ENCODE results near the gene DSPP. TPM values are rescaled to one million over a fixed set of nuclear protein-coding genes. Genes with fewer than 3 reads are reported as not detected.

Gene DSPP
- polyA plus RNA-seq, 1 of the 3 experiments (the other 2 are of a cell fraction): not detected

DNA sequence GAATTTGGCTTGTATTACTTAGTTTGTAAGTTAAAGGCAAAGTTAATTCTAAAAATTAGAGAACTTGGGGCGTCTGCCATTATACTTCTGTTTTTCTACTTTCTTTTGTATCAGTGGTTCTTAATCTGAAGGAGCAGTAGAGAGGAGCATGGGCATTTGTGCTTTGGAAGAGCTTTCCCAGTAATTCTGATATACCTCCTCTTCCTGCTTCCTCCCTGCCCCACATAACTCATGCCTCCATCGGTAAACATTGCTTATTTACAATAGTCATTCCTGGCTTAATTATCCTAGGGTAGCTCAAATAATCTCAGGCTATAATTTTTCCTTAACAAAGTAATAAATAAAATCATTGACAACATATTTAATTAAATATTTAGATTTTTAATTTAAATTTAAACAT lies 42.1 kb upstream of the DSPP start:
- H3K27ac ChIP-seq (ENCODE audit: low read depth in 2 of 2, low read length in 1 of 2): no peak overlapping the region
- H3K9me2 ChIP-seq: no peaks in the 10 kb centered on the region
- TF ChIP-seq EP300 (IDR thresholded peaks at IDR 0.05; ENCODE audit: borderline replicate concordance in 1 of 2, low read depth in 1 of 2, low read length in 1 of 2): no peak
- TF ChIP-seq TEAD4 (IDR thresholded peaks at IDR 0.05; ENCODE audit: borderline replicate concordance, insufficient read depth): no peak
- TF ChIP-seq FOXJ3 (CRISPR knock-in tag; IDR thresholded peaks at IDR 0.05): no peak
- no peak for TF ChIP-seq RFX5 (IDR thresholded peaks at IDR 0.05; ENCODE audit: low read length)
- TF ChIP-seq, protein P1, sequence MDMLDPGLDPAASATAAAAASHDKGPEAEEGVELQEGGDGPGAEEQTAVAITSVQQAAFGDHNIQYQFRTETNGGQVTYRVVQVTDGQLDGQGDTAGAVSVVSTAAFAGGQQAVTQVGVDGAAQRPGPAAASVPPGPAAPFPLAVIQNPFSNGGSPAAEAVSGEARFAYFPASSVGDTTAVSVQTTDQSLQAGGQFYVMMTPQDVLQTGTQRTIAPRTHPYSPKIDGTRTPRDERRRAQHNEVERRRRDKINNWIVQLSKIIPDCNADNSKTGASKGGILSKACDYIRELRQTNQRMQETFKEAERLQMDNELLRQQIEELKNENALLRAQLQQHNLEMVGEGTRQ (IDR thresholded peaks at IDR 0.05; ENCODE audit: borderline replicate concordance, low read depth, low read length): no peak
- TF ChIP-seq MEF2A (IDR thresholded peaks at IDR 0.05; ENCODE audit: borderline replicate concordance, low read depth): no peak
- TF ChIP-seq, protein P2, sequence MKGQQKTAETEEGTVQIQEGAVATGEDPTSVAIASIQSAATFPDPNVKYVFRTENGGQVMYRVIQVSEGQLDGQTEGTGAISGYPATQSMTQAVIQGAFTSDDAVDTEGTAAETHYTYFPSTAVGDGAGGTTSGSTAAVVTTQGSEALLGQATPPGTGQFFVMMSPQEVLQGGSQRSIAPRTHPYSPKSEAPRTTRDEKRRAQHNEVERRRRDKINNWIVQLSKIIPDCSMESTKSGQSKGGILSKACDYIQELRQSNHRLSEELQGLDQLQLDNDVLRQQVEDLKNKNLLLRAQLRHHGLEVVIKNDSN (IDR thresholded peaks at IDR 0.05; ENCODE audit: borderline replicate concordance, low read depth): no peak
- no peak for TF ChIP-seq POLR2AphosphoS5 (IDR thresholded peaks at IDR 0.05; ENCODE audit: low read depth, low read length)
- H3K4me1 ChIP-seq (ENCODE audit: control insufficient read depth in 1 of 2, insufficient read depth in 2 of 2, low read depth in 1 of 2, low read length in 1 of 2): no peaks in the 10 kb centered on the region; a peak in 1 of 4 replicates
- no peak overlapping the region for H3K9ac ChIP-seq
- H3K27me3 ChIP-seq (ENCODE audit: insufficient read depth): no peaks in the 10 kb centered on the region
- H3K79me2 ChIP-seq (ENCODE audit: insufficient read depth): no peaks in the 10 kb centered on the region
- no peaks in the 10 kb centered on the region for H3K36me3 ChIP-seq (replicated peaks in 1 of 2; ENCODE audit: control insufficient read depth in 1 of 2, insufficient read depth in 2 of 2, low read length in 1 of 2)
- H3K4me3 ChIP-seq (ENCODE audit: low read depth in 2 of 2, low read length in 1 of 2): no peak overlapping the region
- H2AFZ ChIP-seq (ENCODE audit: low read depth): no peak overlapping the region
- no peak overlapping the region for H3K4me2 ChIP-seq
- H3K9me3 ChIP-seq: no peaks in the 10 kb centered on the region
- no peak for DNase-seq
- WGBS (ENCODE audit: low lambda C conversion rate): 52% methylated on average over 2 of the region's 2 CpGs
- H4K20me1 ChIP-seq (ENCODE audit: insufficient read depth): no peaks in the 10 kb centered on the region
- ChIA-PET POLR2A (no interaction called here), CTCF (no interaction called here)
- no peaks in the 10 kb centered on the region for H3F3A ChIP-seq (replicated peaks; ENCODE audit: insufficient read depth)

DNA sequence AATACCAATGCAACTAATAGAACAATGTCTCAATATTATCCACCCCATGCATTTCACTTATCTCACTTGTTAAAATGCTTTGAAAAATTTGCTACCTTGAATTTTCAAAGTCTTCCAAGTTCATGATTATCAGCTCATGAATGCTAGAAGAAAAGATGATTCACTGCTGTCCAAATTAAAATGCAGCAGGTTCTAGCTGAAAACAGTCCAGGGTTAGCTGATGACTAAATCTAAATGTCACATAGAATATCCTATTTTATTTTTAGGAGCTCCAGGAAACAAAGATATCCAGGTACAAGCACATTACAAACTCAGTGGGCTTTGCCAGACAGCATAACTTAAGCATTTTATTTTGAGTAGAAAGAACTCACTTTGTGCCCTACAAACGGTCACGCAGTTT lies 41.1 kb upstream of the DSPP start:
- Histone ChIP-seq H2AFZ (ENCODE audit: low read depth) (no peak overlapping the region), H3K9me3 (no peaks in the 10 kb centered on the region), H3K27me3 (ENCODE audit: insufficient read depth) (no peaks in the 10 kb centered on the region), H3K27ac (ENCODE audit: low read depth in 2 of 2, low read length in 1 of 2) (peak overlapping the region in 1 of 2 experiments; percentile 11; a peak in 1 of 4 replicates), H3K9ac (no peak overlapping the region), H3K9me2 (no peaks in the 10 kb centered on the region), H3F3A (replicated peaks; ENCODE audit: insufficient read depth) (no peaks in the 10 kb centered on the region), H3K79me2 (ENCODE audit: insufficient read depth) (no peaks in the 10 kb centered on the region), H3K4me3 (ENCODE audit: low read depth in 2 of 2, low read length in 1 of 2) (no peak overlapping the region), H3K4me1 (ENCODE audit: control insufficient read depth in 1 of 2, insufficient read depth in 2 of 2, low read depth in 1 of 2, low read length in 1 of 2) (no peaks in the 10 kb centered on the region; a peak in 1 of 4 replicates), H4K20me1 (ENCODE audit: insufficient read depth) (no peaks in the 10 kb centered on the region), H3K4me2 (no peak overlapping the region), H3K36me3 (replicated peaks in 1 of 2; ENCODE audit: control insufficient read depth in 1 of 2, insufficient read depth in 2 of 2, low read length in 1 of 2) (no peaks in the 10 kb centered on the region)
- no peak for DNase-seq
- POLR2A ChIA-PET: no interaction called here
- CTCF ChIA-PET: no interaction called here
- no peak for TF ChIP-seq GABPA (IDR thresholded peaks at IDR 0.05; ENCODE audit: low read depth)
- TF ChIP-seq FOXM1 (IDR thresholded peaks at IDR 0.05; ENCODE audit: low read depth): no peak
- no peak for TF ChIP-seq RAD21 (IDR thresholded peaks at IDR 0.05; ENCODE audit: low read length)
- TF ChIP-seq ELF1 (IDR thresholded peaks at IDR 0.05): no peak
- TF ChIP-seq, protein P3, sequence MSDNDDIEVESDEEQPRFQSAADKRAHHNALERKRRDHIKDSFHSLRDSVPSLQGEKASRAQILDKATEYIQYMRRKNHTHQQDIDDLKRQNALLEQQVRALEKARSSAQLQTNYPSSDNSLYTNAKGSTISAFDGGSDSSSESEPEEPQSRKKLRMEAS (IDR thresholded peaks at IDR 0.05; ENCODE audit: low read depth): no peak
- peak; percentile 25; the same call in 1 of the 2 replicates for TF ChIP-seq FOSL2 (IDR thresholded peaks at IDR 0.05; ENCODE audit: borderline replicate concordance, low read depth)
- TF ChIP-seq, protein P4, sequence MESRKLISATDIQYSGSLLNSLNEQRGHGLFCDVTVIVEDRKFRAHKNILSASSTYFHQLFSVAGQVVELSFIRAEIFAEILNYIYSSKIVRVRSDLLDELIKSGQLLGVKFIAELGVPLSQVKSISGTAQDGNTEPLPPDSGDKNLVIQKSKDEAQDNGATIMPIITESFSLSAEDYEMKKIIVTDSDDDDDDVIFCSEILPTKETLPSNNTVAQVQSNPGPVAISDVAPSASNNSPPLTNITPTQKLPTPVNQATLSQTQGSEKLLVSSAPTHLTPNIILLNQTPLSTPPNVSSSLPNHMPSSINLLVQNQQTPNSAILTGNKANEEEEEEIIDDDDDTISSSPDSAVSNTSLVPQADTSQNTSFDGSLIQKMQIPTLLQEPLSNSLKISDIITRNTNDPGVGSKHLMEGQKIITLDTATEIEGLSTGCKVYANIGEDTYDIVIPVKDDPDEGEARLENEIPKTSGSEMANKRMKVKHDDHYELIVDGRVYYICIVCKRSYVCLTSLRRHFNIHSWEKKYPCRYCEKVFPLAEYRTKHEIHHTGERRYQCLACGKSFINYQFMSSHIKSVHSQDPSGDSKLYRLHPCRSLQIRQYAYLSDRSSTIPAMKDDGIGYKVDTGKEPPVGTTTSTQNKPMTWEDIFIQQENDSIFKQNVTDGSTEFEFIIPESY (IDR thresholded peaks at IDR 0.05; ENCODE audit: borderline replicate concordance, low read depth): no peak
- TF ChIP-seq TAF1 (IDR thresholded peaks at IDR 0.05; ENCODE audit: borderline replicate concordance, low read depth, low read length): no peak
- TF ChIP-seq CHD2 (IDR thresholded peaks at IDR 0.05; ENCODE audit: low read length, partially characterized antibody): no peak
- 84% methylated on average over 2 of the region's 2 CpGs for WGBS (ENCODE audit: low lambda C conversion rate)
